Measurements from ENCODE around the gene ISM1.

ISM1 gene

GRCh38 chr20:13312300-13312699 lies 91.2 kb downstream of the ISM1 start:
- no peak for DNase-seq
- no peak for TF ChIP-seq CTCF (IDR thresholded peaks at IDR 0.05; ENCODE audit: low read depth, low read length, missing control alignments)

GRCh38 chr20:13313201-13313600 lies 92.1 kb downstream of the ISM1 start:
- TF ChIP-seq CTCF (IDR thresholded peaks at IDR 0.05; ENCODE audit: low read depth, low read length, missing control alignments) = no peak
- H3K36me3 ChIP-seq (replicated peaks) = no peaks in the 10 kb centered on the region
- no peak overlapping the region for H3K4me3 ChIP-seq (ENCODE audit: low read depth, low read length)
- no peaks in the 10 kb centered on the region for H3K27me3 ChIP-seq (replicated peaks)
- no peak overlapping the region for H3K27ac ChIP-seq
- in situ Hi-C loops (cut with HindIII; ENCODE audit: low pct_ligation_motif_present, low sequenced_read_pairs) = no loop called here
- no peak for DNase-seq

More at GRCh38 chr20:13312300-13312699, 91.2 kb downstream of the ISM1 start:
- H3K4me3 ChIP-seq (ENCODE audit: low read depth, low read length) = no peak overlapping the region
- no peaks in the 10 kb centered on the region for H3K36me3 ChIP-seq (replicated peaks)
- no peak overlapping the region for H3K27ac ChIP-seq
- in situ Hi-C loops (cut with HindIII; ENCODE audit: low pct_ligation_motif_present, low sequenced_read_pairs) = no loop called here
- H3K27me3 ChIP-seq (replicated peaks) = no peaks in the 10 kb centered on the region

GRCh38 chr20:13317439-13317838 lies 96.4 kb downstream of the ISM1 start:
- no peak overlapping the region for H3K27ac ChIP-seq
- no peak for DNase-seq
- in situ Hi-C loops (cut with HindIII; ENCODE audit: low pct_ligation_motif_present, low sequenced_read_pairs) = no loop called here
- H3K27me3 ChIP-seq (replicated peaks) = no peaks in the 10 kb centered on the region
- H3K4me3 ChIP-seq (ENCODE audit: low read depth, low read length) = no peak overlapping the region
- no peaks in the 10 kb centered on the region for H3K36me3 ChIP-seq (replicated peaks)
- TF ChIP-seq CTCF (IDR thresholded peaks at IDR 0.05; ENCODE audit: low read depth, low read length, missing control alignments) = no peak

- Histone ChIP-seq H3K36me3 (replicated peaks) (no peaks in the 10 kb centered on the region), H3K27me3 (replicated peaks) (no peaks in the 10 kb centered on the region), H3K27ac (no peak overlapping the region), H3K4me3 (ENCODE audit: low read depth, low read length) (no peak overlapping the region)
- TF ChIP-seq CTCF (IDR thresholded peaks at IDR 0.05; ENCODE audit: low read depth, low read length, missing control alignments) = no peak
- no peak for DNase-seq
- in situ Hi-C loops (cut with HindIII; ENCODE audit: low pct_ligation_motif_present, low sequenced_read_pairs) = no loop called here
Observed at GRCh38 chr20:13318871-13319521, 97.9 kb downstream of the ISM1 start.

- H3K36me3 ChIP-seq (replicated peaks) = no peaks in the 10 kb centered on the region
- H3K27ac ChIP-seq = no peak overlapping the region
- H3K27me3 ChIP-seq (replicated peaks) = no peaks in the 10 kb centered on the region
- TF ChIP-seq CTCF (IDR thresholded peaks at IDR 0.05; ENCODE audit: low read depth, low read length, missing control alignments) = no peak
- DNase-seq = no peak
- H3K4me3 ChIP-seq (ENCODE audit: low read depth, low read length) = no peak overlapping the region
- in situ Hi-C loops (cut with HindIII; ENCODE audit: low pct_ligation_motif_present, low sequenced_read_pairs) = no loop called here
Observed at GRCh38 chr20:13320702-13321101, 99.6 kb downstream of the ISM1 start.

GRCh38 chr20:13321416-13321815 lies 100.3 kb downstream of the ISM1 start:
- in situ Hi-C loops (cut with HindIII; ENCODE audit: low pct_ligation_motif_present, low sequenced_read_pairs) = no loop called here

More at GRCh38 chr20:13321416-13321815, 100.3 kb downstream of the ISM1 start:
- Histone ChIP-seq H3K36me3 (replicated peaks) (no peaks in the 10 kb centered on the region), H3K4me3 (ENCODE audit: low read depth, low read length) (no peak overlapping the region), H3K27ac (no peak overlapping the region), H3K27me3 (replicated peaks) (no peaks in the 10 kb centered on the region)
- TF ChIP-seq CTCF (IDR thresholded peaks at IDR 0.05; ENCODE audit: low read depth, low read length, missing control alignments) = no peak
- DNase-seq = no peak

Measured in brain microvascular endothelial cell (primary cell).